ENCODE measurements around the gene PRPF40A.

PRPF40A gene

DNA sequence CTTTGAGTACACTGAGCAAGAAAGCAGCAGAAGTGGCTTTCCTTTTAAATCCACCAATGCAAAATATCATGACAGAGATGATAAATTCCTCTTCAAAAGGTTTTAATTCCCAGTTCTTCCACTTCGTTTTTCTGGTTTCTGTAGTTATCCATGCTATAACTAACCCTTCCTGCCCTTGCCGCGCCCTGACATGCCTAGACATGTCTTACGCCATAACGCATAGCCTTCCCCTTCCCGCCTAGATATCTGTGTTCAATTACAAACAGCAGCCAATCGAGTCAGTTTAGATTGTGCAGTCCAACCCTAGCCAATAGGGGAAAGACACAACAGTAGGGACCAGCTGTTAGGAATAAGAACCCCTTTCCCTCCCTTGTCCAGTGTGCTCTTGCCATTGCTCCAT, 16.1 kb downstream of the PRPF40A start:
- DNase-seq (ENCODE audit: low spot score), result no peak
- in situ Hi-C loops (cut with MboI; ENCODE audit: low pct_unique_long_range_greater_than_20kb, low sequenced_read_pairs, unreplicated experiment), result no loop called here
- TF ChIP-seq CTCF (IDR thresholded peaks at IDR 0.05; ENCODE audit: extremely low read depth, insufficient read depth, missing control alignments), result no peak

DNA sequence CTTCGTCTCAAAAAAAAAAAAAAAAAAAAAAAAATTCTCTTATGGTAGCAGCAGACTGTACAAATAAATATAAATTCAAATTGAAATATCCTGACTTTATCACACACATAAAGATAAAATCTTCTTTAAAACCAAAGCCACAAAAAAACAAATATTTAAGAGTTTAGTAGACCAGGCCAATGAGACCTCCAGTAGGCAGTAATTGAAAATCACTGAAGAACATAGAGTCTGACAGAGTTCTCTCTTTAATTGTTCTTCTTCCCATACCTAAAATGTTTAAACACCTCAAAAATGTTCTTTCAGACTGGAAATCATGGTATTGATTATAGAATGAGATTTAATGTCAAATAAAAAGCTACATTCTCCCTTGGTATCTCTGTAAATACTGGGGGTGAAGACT, 20.8 kb downstream of the PRPF40A start:
- TF ChIP-seq CTCF (IDR thresholded peaks at IDR 0.05; ENCODE audit: extremely low read depth, insufficient read depth, missing control alignments), result no peak
- in situ Hi-C loops (cut with MboI; ENCODE audit: low pct_unique_long_range_greater_than_20kb, low sequenced_read_pairs, unreplicated experiment), result no loop called here
- DNase-seq (ENCODE audit: low spot score), result no peak

GRCh38 chr2:152695763-152696162, 21.5 kb downstream of the PRPF40A start:
- in situ Hi-C loops (cut with MboI; ENCODE audit: low pct_unique_long_range_greater_than_20kb, low sequenced_read_pairs, unreplicated experiment), result no loop called here
- TF ChIP-seq CTCF (IDR thresholded peaks at IDR 0.05; ENCODE audit: extremely low read depth, insufficient read depth, missing control alignments), result no peak

GRCh38 chr2:152694161-152694661, 23.1 kb downstream of the PRPF40A start:
- in situ Hi-C loops (cut with MboI; ENCODE audit: low pct_unique_long_range_greater_than_20kb, low sequenced_read_pairs, unreplicated experiment), result no loop called here
- TF ChIP-seq CTCF (IDR thresholded peaks at IDR 0.05; ENCODE audit: extremely low read depth, insufficient read depth, missing control alignments), result no peak
- DNase-seq (ENCODE audit: low spot score), result no peak

More at GRCh38 chr2:152695763-152696162, 21.5 kb downstream of the PRPF40A start:
- DNase-seq (ENCODE audit: low spot score), result no peak

GRCh38 chr2:152693033-152693432, 24.2 kb downstream of the PRPF40A start:
- in situ Hi-C loops (cut with MboI; ENCODE audit: low pct_unique_long_range_greater_than_20kb, low sequenced_read_pairs, unreplicated experiment), result no loop called here
- peak; percentile 43 for DNase-seq (ENCODE audit: low spot score)
- no peak for TF ChIP-seq CTCF (IDR thresholded peaks at IDR 0.05; ENCODE audit: extremely low read depth, insufficient read depth, missing control alignments)

GRCh38 chr2:152686321-152686720, 30.9 kb downstream of the PRPF40A start:
- in situ Hi-C loops (cut with MboI; ENCODE audit: low pct_unique_long_range_greater_than_20kb, low sequenced_read_pairs, unreplicated experiment), result no loop called here
- no peak for TF ChIP-seq CTCF (IDR thresholded peaks at IDR 0.05; ENCODE audit: extremely low read depth, insufficient read depth, missing control alignments)
- DNase-seq (ENCODE audit: low spot score), result no peak

- no peak for TF ChIP-seq CTCF (IDR thresholded peaks at IDR 0.05; ENCODE audit: extremely low read depth, insufficient read depth, missing control alignments)
- DNase-seq (ENCODE audit: low spot score), result no peak
- in situ Hi-C loops (cut with MboI; ENCODE audit: low pct_unique_long_range_greater_than_20kb, low sequenced_read_pairs, unreplicated experiment), result no loop called here
Observed at GRCh38 chr2:152683400-152683799, 33.9 kb downstream of the PRPF40A start.
